ENCODE measurements around the gene TRIM60.
"Not testable (repeated sequence)": the region's sequence is repeated elsewhere in the genome, so short reads cannot be mapped to it uniquely, and the experiment has no call there.

The TRIM60 gene

DNA sequence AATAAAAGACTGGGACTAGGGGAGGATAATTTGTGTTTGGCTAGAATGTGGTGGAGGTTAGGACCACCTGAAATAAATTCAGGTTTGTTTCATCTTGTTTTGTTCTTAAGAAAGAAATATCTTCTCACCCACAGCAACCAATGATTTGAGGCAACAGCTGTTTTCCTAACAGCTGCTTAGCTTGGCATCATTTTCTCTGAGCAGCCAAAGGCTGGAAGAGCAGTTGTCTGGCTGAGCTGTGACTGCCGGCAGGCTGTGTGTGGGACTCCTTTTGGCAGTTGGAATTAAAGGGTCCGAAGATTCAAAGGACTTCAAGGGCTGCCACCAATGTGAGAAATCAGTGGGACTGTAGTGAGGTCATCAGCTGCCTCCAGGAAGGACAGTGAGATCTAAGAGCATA, 26.9 kb downstream of the TRIM60 start:
- TF ChIP-seq, protein P1, sequence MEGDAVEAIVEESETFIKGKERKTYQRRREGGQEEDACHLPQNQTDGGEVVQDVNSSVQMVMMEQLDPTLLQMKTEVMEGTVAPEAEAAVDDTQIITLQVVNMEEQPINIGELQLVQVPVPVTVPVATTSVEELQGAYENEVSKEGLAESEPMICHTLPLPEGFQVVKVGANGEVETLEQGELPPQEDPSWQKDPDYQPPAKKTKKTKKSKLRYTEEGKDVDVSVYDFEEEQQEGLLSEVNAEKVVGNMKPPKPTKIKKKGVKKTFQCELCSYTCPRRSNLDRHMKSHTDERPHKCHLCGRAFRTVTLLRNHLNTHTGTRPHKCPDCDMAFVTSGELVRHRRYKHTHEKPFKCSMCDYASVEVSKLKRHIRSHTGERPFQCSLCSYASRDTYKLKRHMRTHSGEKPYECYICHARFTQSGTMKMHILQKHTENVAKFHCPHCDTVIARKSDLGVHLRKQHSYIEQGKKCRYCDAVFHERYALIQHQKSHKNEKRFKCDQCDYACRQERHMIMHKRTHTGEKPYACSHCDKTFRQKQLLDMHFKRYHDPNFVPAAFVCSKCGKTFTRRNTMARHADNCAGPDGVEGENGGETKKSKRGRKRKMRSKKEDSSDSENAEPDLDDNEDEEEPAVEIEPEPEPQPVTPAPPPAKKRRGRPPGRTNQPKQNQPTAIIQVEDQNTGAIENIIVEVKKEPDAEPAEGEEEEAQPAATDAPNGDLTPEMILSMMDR (conservative IDR thresholded peaks at IDR 0.05; ENCODE audit: low read length), result no peak
- H3K4me3 ChIP-seq (ENCODE audit: low read length), result no peak overlapping the region
- no peak for DNase-seq (ENCODE audit: low read depth)

DNA sequence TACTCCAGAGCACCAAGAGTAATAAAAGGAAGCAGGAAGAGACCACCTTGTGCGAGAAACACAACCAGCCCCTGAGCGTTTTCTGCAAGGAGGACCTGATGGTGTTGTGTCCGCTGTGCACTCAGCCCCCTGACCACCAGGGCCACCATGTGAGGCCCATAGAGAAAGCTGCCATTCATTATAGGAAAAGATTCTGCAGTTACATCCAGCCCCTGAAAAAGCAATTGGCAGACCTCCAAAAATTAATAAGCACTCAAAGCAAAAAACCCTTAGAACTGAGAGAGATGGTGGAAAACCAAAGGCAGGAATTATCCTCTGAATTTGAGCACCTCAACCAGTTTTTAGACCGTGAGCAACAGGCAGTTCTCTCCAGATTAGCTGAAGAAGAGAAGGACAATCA, 27.6 kb downstream of the TRIM60 start:
- DNase-seq (ENCODE audit: low read depth), result no peak
- no peak overlapping the region for H3K4me3 ChIP-seq (ENCODE audit: low read length)
- TF ChIP-seq, protein P1 (conservative IDR thresholded peaks at IDR 0.05; ENCODE audit: low read length), result no peak

DNA sequence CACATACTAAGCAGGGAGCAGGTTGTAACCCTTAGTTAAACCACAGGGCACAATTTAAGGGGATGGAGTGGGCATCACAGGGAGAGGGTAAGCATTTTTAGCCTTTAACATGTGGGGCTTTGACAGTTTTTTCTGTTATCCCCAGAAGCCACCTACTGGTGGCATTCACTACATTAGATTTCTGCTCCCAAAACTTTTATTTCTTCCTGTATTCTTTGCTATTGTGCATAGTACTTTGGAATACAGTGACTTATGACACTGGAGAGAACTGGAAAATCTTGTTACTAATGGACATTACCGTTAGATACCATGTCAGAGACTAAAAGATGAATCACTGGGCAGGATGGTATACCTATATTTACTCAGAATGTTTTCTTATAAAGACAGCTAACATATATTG, 29.1 kb downstream of the TRIM60 start:
- H3K4me3 ChIP-seq (ENCODE audit: low read length), result no peak overlapping the region
- DNase-seq (ENCODE audit: low read depth), result no peak
- TF ChIP-seq, protein P1 (conservative IDR thresholded peaks at IDR 0.05; ENCODE audit: low read length), result peak; percentile 38

DNA sequence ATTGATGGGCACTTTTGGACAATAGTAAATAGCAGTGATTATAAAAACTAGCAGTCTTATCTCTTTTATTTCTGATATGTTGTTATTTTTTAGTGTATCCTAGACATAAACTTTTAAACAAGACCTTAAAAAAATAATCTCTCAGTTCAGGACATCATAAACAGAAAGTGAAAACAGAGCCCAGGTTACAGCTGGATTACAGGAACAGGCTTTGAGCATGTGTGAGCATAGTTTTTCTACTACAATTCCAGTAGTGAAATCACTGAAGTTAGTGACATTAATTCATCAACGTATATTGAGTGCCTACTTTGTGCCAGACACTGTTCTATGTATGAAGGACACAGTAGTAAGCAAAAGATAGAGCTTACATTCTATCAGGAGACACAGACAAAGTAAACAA, 38.8 kb downstream of the TRIM60 start:
- TF ChIP-seq, protein P1 (conservative IDR thresholded peaks at IDR 0.05; ENCODE audit: low read length), result no peak
- no peak for DNase-seq (ENCODE audit: low read depth)
- no peak overlapping the region for H3K4me3 ChIP-seq (ENCODE audit: low read length)

DNA sequence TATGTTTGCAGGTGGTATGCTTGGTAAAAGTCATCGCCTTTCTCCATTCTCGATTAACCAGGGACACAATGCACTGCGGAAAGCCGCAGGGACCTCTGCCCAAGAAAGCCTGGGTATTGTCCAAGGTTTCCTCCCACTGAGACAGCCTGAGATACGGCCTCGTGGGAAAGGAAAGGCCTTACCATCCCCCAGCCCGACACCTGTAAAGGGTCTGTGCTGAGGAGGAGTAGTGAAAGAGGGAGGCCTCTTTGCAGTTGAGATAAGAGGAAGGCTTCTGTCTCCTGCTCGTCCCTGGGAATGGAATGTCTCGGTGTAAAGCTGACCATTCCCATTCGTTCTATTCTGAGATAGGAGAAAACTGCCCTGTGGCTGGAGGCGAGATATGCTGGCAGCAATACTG, 41.5 kb downstream of the TRIM60 start:
- not testable (repeated sequence) for H3K4me3 ChIP-seq (ENCODE audit: low read length); DNase-seq (ENCODE audit: low read depth)

DNA sequence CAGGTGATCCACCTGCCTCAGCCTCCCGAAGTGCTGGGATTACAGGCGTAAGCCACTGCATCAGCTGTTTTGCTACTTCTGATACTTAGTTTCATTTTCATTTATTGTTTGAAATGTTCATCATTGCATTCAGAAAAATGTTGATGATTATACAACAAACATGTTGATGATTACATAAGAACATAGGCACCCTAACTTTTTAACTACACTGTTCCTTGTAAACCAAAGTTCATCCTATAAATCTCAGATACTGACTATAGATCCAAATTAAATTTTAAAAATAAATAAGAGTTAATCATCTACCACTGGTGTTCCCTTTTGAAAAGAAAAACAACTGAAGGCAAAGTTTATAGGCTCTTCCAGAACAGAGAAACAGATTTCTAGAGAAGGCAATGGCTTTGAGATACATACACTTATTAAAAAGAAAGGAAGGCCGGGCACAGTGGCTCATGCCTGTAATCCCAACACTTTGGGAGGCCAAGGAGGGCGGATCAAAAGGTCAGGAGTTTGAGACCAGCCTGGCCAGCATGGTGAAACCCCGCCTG, 45.3 kb downstream of the TRIM60 start:
- DNase-seq (ENCODE audit: low read depth), result no peak
- TF ChIP-seq, protein P1 (conservative IDR thresholded peaks at IDR 0.05; ENCODE audit: low read length), result no peak
- H3K4me3 ChIP-seq (ENCODE audit: low read length), result no peak overlapping the region

DNA sequence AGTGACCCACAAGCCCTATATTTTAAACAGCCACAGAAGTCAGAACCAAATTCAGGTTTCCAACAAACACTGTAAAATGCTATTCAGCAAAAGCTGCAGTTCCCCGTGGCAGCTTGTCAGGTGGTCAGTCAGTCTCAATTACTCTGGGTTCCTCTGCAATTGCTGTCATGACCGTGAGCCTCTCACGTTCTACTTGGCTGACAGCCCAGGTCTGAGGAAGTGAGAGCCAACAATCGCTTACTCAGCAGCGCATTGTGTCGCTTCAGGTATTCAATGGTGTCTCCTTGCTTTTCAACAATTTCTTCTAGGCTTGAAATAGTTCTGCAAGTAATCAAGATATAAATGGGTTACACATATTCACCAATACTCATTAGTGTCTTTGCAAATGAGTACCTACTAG, 47.7 kb downstream of the TRIM60 start:
- no peak overlapping the region for H3K4me3 ChIP-seq (ENCODE audit: low read length)
- TF ChIP-seq, protein P1 (conservative IDR thresholded peaks at IDR 0.05; ENCODE audit: low read length), result no peak
- no peak for DNase-seq (ENCODE audit: low read depth)

DNA sequence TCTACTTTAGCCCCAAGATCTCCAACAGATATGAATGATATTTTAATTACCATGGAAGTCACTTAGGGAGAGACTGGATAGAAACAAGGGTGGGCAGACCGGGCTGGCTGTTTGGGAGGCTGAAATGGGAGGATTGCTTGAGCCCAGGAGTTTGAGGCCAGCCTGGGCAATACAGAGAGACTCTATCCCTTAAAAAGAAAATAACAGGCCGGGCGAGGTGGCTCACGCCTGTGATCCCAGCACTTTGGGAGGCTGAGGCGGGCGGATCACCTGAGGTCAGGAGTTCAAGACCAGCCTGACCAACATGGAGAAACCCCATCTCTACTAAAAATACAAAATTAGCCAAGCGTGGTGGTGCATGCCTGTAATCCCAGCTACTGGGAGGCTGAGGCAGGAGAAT, 53.0 kb downstream of the TRIM60 start:
- not testable (repeated sequence) for DNase-seq (ENCODE audit: low read depth); H3K4me3 ChIP-seq (ENCODE audit: low read length)
